Ovary (tissue), 3 donors: Measurements from ENCODE around the gene ANKRD40.

Experiments
- EP300 ChIP-seq: sonication (generic); formaldehyde crosslinking; IDR thresholded peaks from one replicate; pipeline ENCODE4 v1.6.1; 2017; ENCODE audit warnings: antibody characterized with exemption
- TF ChIP-seq, protein P1 (sequence below), 3 donors: fragments of 450-650 bp in 2 of 3; fragments of 200-600 bp in 1 of 3; IDR thresholded peaks; one replicate each; pipeline versions ENCODE4 v1.5.1 to v1.8.0; 2016 to 2022; ENCODE audit warnings: antibody characterized with exemption in 3 of 3, mild to moderate bottlenecking in 1 of 3
- donor health status: DM: no; HTN: no; CAD: no.

DNA sequence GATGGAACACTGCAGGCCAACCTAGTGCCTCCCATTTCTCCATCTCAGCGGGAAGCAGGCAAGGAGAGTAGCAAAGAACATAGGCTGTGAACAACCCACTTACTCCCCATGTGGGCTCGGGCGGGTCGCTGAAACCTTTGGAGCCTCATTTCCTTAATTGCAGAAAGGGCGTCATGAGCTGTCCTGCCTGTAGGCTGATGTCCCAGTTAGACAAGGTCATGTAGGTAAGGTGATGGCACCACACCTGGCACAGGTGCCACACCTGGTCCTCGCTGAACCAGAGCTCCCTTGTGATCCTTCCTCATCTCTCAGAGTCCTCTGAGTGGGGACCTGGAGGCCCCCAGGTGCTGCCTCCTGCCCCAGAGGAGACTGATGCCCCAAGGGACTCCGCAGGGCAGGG lies 50.1 kb downstream of the ANKRD40 start:
- TF ChIP-seq, protein P1, sequence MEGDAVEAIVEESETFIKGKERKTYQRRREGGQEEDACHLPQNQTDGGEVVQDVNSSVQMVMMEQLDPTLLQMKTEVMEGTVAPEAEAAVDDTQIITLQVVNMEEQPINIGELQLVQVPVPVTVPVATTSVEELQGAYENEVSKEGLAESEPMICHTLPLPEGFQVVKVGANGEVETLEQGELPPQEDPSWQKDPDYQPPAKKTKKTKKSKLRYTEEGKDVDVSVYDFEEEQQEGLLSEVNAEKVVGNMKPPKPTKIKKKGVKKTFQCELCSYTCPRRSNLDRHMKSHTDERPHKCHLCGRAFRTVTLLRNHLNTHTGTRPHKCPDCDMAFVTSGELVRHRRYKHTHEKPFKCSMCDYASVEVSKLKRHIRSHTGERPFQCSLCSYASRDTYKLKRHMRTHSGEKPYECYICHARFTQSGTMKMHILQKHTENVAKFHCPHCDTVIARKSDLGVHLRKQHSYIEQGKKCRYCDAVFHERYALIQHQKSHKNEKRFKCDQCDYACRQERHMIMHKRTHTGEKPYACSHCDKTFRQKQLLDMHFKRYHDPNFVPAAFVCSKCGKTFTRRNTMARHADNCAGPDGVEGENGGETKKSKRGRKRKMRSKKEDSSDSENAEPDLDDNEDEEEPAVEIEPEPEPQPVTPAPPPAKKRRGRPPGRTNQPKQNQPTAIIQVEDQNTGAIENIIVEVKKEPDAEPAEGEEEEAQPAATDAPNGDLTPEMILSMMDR (IDR thresholded peaks at IDR 0.05): no peak
- no peak for TF ChIP-seq EP300
